ENCODE data around the gene TRIM29. TPM values are rescaled to one million over a fixed set of nuclear protein-coding genes. Genes with fewer than 3 reads are reported as not detected.

The TRIM29 gene
- total and polyA plus RNA-seq, 4 donors: 4.4 to 26.6 (median 16.9) TPM

- peak overlapping the region in 1 of 2 donors; percentile 59 for H3K27ac ChIP-seq (ENCODE audit: low read depth in 1 of 2, low read length in 1 of 2)
- peaks cover 0 to 4% (median 0%) of the 10 kb centered on the region in 5 donors for H3K4me1 ChIP-seq (ENCODE audit: control insufficient read depth in 5 of 5, insufficient read depth in 5 of 5, low read length in 5 of 5)
- no peaks in the 10 kb centered on the region for H3K36me3 ChIP-seq (ENCODE audit: control insufficient read depth in 4 of 4, insufficient read depth in 4 of 4, low read length in 4 of 4)
- peaks cover 0 to 2% (median 0%) of the 10 kb centered on the region in 4 donors for H3K9me3 ChIP-seq (ENCODE audit: control insufficient read depth in 4 of 4, insufficient read depth in 3 of 4, low read length in 3 of 4)
- DNase-seq (no peak), ATAC-seq (ENCODE audit: insufficient read depth, low FRiP score) (no peak)
- H3K27me3 ChIP-seq (ENCODE audit: control insufficient read depth in 3 of 3, insufficient read depth in 3 of 3, low read length in 2 of 3): peaks cover 0 to 5% (median 0%) of the 10 kb centered on the region in 3 donors
- WGBS, 2 donors: 63 to 80% methylated on average over 3 of the region's 3 CpGs
- no peak for TF ChIP-seq CTCF (IDR thresholded peaks at IDR 0.05; ENCODE audit: control extremely low read depth, extremely low read depth)
- H3K4me3 ChIP-seq: no peak overlapping the region
- no peak overlapping the region for H3K9ac ChIP-seq (ENCODE audit: insufficient read depth in 1 of 2, low read length in 2 of 2)
Observed at GRCh38 chr11:120121336-120121735, 16.6 kb downstream of the TRIM29 start.

DNA sequence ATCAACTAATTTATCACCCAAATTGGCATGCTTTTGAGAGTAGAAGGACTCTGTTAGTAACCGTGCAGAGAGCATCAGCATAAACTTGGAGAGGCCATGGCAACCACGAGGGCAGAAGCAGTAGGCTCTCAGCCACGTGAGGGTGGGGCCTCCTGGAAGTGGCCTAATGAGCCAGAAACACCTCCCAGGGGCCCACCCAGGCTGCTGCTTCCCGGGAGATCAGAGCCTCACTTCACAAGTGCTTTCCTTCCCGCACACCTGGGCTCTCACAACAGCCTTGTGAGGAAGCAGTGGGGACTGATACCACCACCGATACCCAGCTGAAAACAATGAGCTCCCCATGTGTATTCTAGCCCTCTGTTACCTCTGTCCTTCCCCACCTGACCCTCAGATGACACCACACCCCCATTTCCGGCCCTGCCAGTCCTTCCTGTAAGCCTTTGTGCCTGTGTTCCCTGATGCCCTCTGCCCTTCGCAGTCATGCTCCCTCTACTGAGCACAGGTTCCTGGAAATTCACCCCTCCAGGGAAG, 17.0 kb downstream of the TRIM29 start:
- DNase-seq: no peak
- Histone ChIP-seq H3K27me3 (ENCODE audit: control insufficient read depth in 3 of 3, insufficient read depth in 3 of 3, low read length in 2 of 3) (peaks cover 0 to 5% (median 0%) of the 10 kb centered on the region in 3 donors), H3K36me3 (ENCODE audit: control insufficient read depth in 4 of 4, insufficient read depth in 4 of 4, low read length in 4 of 4) (no peaks in the 10 kb centered on the region), H3K27ac (ENCODE audit: low read depth in 1 of 2, low read length in 1 of 2) (peak overlapping the region in 1 of 2 donors; percentile 23), H3K9me3 (ENCODE audit: control insufficient read depth in 4 of 4, insufficient read depth in 3 of 4, low read length in 3 of 4) (peaks cover 0 to 2% (median 0%) of the 10 kb centered on the region in 4 donors), H3K4me1 (ENCODE audit: control insufficient read depth in 5 of 5, insufficient read depth in 5 of 5, low read length in 5 of 5) (peaks cover 0 to 4% (median 0%) of the 10 kb centered on the region in 5 donors), H3K9ac (ENCODE audit: insufficient read depth in 1 of 2, low read length in 2 of 2) (no peak overlapping the region), H3K4me3 (no peak overlapping the region)
- WGBS, 2 donors: 60 to 80% methylated on average over 8 of the region's 8 CpGs
- ATAC-seq (ENCODE audit: insufficient read depth, low FRiP score): no peak
- no peak for TF ChIP-seq CTCF (IDR thresholded peaks at IDR 0.05; ENCODE audit: control extremely low read depth, extremely low read depth)

- TF ChIP-seq CTCF (IDR thresholded peaks at IDR 0.05; ENCODE audit: control extremely low read depth, extremely low read depth): no peak
- 93 to 94% methylated on average over 4 of the region's 4 CpGs for WGBS, 2 donors
- Histone ChIP-seq H3K4me3 (no peak overlapping the region), H3K36me3 (ENCODE audit: control insufficient read depth in 4 of 4, insufficient read depth in 4 of 4, low read length in 4 of 4) (no peaks in the 10 kb centered on the region), H3K27me3 (ENCODE audit: control insufficient read depth in 3 of 3, insufficient read depth in 3 of 3, low read length in 2 of 3) (peaks cover 0 to 8% (median 0%) of the 10 kb centered on the region in 3 donors), H3K9me3 (ENCODE audit: control insufficient read depth in 4 of 4, insufficient read depth in 3 of 4, low read length in 3 of 4) (peaks cover 0 to 2% (median 0%) of the 10 kb centered on the region in 4 donors), H3K27ac (ENCODE audit: low read depth in 1 of 2, low read length in 1 of 2) (no peak overlapping the region), H3K4me1 (ENCODE audit: control insufficient read depth in 5 of 5, insufficient read depth in 5 of 5, low read length in 5 of 5) (peaks cover 0 to 4% (median 0%) of the 10 kb centered on the region in 5 donors), H3K9ac (ENCODE audit: insufficient read depth in 1 of 2, low read length in 2 of 2) (no peak overlapping the region)
- ATAC-seq (ENCODE audit: insufficient read depth, low FRiP score) (no peak), DNase-seq (no peak)
Observed at GRCh38 chr11:120119121-120119520, 18.8 kb downstream of the TRIM29 start.

- DNase-seq (no peak), ATAC-seq (ENCODE audit: insufficient read depth, low FRiP score) (no peak)
- peaks cover 0 to 6% (median 0%) of the 10 kb centered on the region in 3 donors for H3K27me3 ChIP-seq (ENCODE audit: control insufficient read depth in 3 of 3, insufficient read depth in 3 of 3, low read length in 2 of 3)
- no peak for TF ChIP-seq CTCF (IDR thresholded peaks at IDR 0.05; ENCODE audit: control extremely low read depth, extremely low read depth)
- 53 to 64% methylated on average over 9 of the region's 9 CpGs for WGBS, 2 donors
- H3K9me3 ChIP-seq (ENCODE audit: control insufficient read depth in 4 of 4, insufficient read depth in 3 of 4, low read length in 3 of 4): peaks cover 0 to 2% (median 0%) of the 10 kb centered on the region in 4 donors
- no peak overlapping the region for H3K9ac ChIP-seq (ENCODE audit: insufficient read depth in 1 of 2, low read length in 2 of 2)
- H3K4me3 ChIP-seq: no peak overlapping the region
- no peaks in the 10 kb centered on the region for H3K36me3 ChIP-seq (ENCODE audit: control insufficient read depth in 4 of 4, insufficient read depth in 4 of 4, low read length in 4 of 4)
- no peaks in the 10 kb centered on the region for H3K4me1 ChIP-seq (ENCODE audit: control insufficient read depth in 5 of 5, insufficient read depth in 5 of 5, low read length in 5 of 5)
- H3K27ac ChIP-seq (ENCODE audit: low read depth in 1 of 2, low read length in 1 of 2): no peak overlapping the region
Observed at GRCh38 chr11:120117991-120118390, 19.9 kb downstream of the TRIM29 start.
